ENCODE results near the gene COX7B. TPM values are rescaled to one million over a fixed set of nuclear protein-coding genes. Genes with fewer than 3 reads are reported as not detected.

The COX7B gene
- total RNA-seq, 2 donors from 2014 or later: 1,439 to 1,473 TPM

DNA sequence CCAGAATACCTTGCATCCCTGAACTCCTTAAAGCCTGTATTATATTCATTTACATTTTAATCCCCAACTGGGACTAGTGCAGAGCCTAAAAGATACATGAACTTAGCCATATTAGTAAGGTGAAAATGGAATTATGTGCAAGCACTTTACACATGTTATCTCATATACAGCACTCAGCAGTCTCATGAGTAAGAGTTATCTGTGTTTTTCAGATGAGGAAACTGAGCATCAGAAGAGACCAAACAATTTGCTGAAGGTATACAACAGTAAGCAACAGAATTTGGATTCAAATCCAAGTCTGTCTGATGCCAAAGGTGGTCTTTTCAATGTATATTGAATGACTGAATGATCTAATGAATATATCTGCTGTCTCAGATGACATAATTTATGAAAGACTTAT is 23.5 kb downstream of the COX7B start:
- TF ChIP-seq, protein P1, sequence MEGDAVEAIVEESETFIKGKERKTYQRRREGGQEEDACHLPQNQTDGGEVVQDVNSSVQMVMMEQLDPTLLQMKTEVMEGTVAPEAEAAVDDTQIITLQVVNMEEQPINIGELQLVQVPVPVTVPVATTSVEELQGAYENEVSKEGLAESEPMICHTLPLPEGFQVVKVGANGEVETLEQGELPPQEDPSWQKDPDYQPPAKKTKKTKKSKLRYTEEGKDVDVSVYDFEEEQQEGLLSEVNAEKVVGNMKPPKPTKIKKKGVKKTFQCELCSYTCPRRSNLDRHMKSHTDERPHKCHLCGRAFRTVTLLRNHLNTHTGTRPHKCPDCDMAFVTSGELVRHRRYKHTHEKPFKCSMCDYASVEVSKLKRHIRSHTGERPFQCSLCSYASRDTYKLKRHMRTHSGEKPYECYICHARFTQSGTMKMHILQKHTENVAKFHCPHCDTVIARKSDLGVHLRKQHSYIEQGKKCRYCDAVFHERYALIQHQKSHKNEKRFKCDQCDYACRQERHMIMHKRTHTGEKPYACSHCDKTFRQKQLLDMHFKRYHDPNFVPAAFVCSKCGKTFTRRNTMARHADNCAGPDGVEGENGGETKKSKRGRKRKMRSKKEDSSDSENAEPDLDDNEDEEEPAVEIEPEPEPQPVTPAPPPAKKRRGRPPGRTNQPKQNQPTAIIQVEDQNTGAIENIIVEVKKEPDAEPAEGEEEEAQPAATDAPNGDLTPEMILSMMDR (IDR thresholded peaks at IDR 0.05): no peak

DNA sequence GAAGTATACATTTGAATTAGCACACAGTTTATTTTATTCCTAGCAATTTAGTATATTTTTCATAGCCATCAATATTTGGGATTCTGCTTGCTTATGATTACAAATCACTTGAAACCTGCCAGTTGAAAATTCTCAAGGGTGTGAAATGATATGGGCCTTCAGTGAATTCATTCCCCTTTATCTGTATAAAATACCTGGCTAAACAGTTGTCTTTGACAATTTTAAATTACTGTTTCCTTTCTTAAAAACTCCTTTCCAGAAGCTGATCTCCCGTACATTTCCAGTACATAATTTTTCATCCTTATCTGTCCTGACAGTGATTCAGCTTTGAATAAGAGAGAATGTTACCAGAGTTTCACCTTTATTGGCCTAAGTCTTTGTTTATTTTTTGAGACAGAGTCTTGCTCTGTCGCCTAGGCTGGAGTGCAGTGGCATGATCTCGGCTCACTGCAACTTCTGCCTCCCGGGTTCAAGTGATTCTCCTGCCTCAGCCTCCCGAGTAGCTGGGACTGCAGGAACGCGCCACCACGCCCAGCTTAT is 25.1 kb downstream of the COX7B start:
- H3K9me3 ChIP-seq: no peaks in the 10 kb centered on the region
- no peak overlapping the region for H3K27ac ChIP-seq
- H3K4me1 ChIP-seq: peaks cover 0 to 4% of the 10 kb centered on the region in 2 donors
- DNase-seq (ENCODE audit: low spot score): no peak
- H3K36me3 ChIP-seq: no peaks in the 10 kb centered on the region
- no peak overlapping the region for H3K4me3 ChIP-seq
- TF ChIP-seq, protein P1 (IDR thresholded peaks at IDR 0.05): no peak
- H3K27me3 ChIP-seq: no peaks in the 10 kb centered on the region

More for the DNA sequence above, 23.5 kb downstream of the COX7B start:
- Histone ChIP-seq H3K9me3 (no peaks in the 10 kb centered on the region), H3K36me3 (no peaks in the 10 kb centered on the region), H3K27ac (no peak overlapping the region), H3K27me3 (no peaks in the 10 kb centered on the region), H3K4me3 (no peak overlapping the region), H3K4me1 (peaks cover 0 to 11% of the 10 kb centered on the region in 2 donors)
- no peak for DNase-seq (ENCODE audit: low spot score)

DNA sequence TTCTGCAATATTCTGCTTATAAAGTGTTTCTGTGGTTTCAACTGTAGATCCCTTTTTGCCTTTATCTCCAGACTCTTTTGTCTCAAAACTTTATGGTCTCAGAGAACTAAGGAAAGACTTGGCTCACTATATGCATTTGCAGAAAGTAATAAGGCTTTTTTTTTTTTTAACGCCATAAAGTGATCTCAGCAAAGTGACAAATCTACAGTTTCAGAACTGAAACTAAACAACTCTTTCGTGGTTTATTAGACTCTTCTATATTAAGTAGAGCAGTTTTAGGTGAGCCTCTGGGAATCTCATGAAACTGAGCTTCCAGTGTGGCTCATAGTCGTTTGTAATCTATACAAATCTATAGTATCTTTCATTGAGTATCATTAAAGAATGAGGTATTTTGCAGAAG is 26.5 kb downstream of the COX7B start:
- peaks cover 0 to 4% of the 10 kb centered on the region in 2 donors for H3K4me1 ChIP-seq
- no peak overlapping the region for H3K4me3 ChIP-seq
- H3K27me3 ChIP-seq: no peaks in the 10 kb centered on the region
- TF ChIP-seq, protein P1 (IDR thresholded peaks at IDR 0.05): no peak
- H3K36me3 ChIP-seq: no peaks in the 10 kb centered on the region
- H3K9me3 ChIP-seq: no peaks in the 10 kb centered on the region
- no peak for DNase-seq (ENCODE audit: low spot score)
- no peak overlapping the region for H3K27ac ChIP-seq

DNA sequence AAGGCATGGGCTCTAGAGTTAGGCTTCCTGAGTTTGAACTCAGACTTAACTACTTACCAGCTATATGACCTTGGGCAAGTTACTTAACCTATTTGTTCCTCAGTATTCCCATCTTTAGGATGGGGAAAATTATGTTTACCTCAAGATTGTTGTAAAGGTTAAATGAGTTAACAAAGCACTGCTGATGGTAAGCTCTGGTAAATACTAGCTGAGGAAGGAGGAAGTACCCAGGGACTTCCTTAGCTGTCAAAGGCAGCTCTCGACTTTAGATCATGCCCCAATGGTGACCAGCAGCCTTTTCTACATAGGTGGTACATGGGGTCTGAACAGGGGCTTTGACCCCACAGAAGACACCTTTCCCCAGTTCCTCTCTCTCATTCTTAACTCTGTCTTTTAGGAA is 31.3 kb downstream of the COX7B start:
- H3K27ac ChIP-seq: no peak overlapping the region
- DNase-seq (ENCODE audit: low spot score): no peak
- no peaks in the 10 kb centered on the region for H3K9me3 ChIP-seq
- H3K36me3 ChIP-seq: no peaks in the 10 kb centered on the region
- TF ChIP-seq, protein P1 (IDR thresholded peaks at IDR 0.05): no peak
- no peaks in the 10 kb centered on the region for H3K27me3 ChIP-seq
- peaks cover 0 to under 1% of the 10 kb centered on the region in 2 donors for H3K4me1 ChIP-seq
- no peak overlapping the region for H3K4me3 ChIP-seq

DNA sequence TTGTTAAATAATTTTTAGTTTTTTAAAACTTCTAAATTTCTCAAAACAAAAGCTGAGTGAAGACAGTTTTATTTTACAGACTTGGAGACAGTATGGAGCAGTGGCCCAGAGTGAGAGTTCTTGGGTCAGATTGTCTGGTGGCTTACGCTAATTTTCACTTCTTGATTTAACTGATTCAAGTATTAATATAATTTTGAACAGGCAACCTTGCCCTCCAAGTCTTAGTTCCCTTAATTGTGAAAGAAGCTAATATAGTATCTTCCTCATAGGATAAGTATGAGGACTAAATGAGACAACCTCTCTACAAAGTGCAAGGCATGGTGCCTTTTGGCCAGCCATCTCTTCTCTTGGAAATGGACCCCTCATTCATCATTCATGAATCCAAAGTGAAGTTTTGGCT is 36.6 kb downstream of the COX7B start:
- H3K4me3 ChIP-seq: no peak overlapping the region
- H3K27me3 ChIP-seq: no peaks in the 10 kb centered on the region
- no peak overlapping the region for H3K27ac ChIP-seq
- TF ChIP-seq, protein P1 (IDR thresholded peaks at IDR 0.05): no peak
- no peak for DNase-seq (ENCODE audit: low spot score)
- H3K9me3 ChIP-seq: no peaks in the 10 kb centered on the region
- H3K4me1 ChIP-seq: no peaks in the 10 kb centered on the region
- no peaks in the 10 kb centered on the region for H3K36me3 ChIP-seq

DNA sequence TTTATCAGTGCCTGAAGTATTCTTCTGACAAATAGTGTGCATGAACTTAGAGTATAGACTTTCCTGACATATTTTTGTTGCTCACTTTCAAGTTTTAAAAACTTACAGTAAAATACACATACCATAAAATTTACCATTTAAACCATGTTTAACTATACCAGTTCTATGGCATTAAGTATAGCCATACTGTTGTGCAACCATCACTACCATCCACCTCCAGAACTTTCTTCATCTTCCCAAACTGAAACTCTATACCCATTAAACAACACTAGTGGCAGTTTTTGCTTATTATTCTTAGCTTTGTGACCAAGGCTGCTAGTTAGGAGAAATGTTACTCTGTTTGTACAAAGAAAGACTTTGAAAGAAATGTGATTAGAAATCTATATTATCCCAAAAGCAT is 37.0 kb downstream of the COX7B start:
- TF ChIP-seq, protein P1 (IDR thresholded peaks at IDR 0.05): no peak
- no peaks in the 10 kb centered on the region for H3K36me3 ChIP-seq
- H3K9me3 ChIP-seq: no peaks in the 10 kb centered on the region
- H3K4me3 ChIP-seq: no peak overlapping the region
- no peak overlapping the region for H3K27ac ChIP-seq
- no peaks in the 10 kb centered on the region for H3K4me1 ChIP-seq
- DNase-seq (ENCODE audit: low spot score): no peak
- H3K27me3 ChIP-seq: no peaks in the 10 kb centered on the region

All from right atrium auricular region (tissue), 2 donors.